Esophagus (tissue), 2 donors: ENCODE measurements around the gene C20orf96. TPM values are rescaled to one million over a fixed set of nuclear protein-coding genes. Genes with fewer than 3 reads are reported as not detected.

ENCODE experiments used
- H3K27ac ChIP-seq, 2 donors: one replicate each; pipeline ENCODE4 v1.5.1; 2013; ENCODE audit warnings: low read depth in 2 of 2, mild to moderate bottlenecking in 2 of 2, inconsistent platforms in 1 of 2, low read length in 1 of 2, moderate library complexity in 1 of 2
- H3K27me3 ChIP-seq, 2 donors: one replicate each; pipeline ENCODE4 v1.6.1; 2013; ENCODE audit warnings: low read length in 2 of 2, control low read depth in 1 of 2, mild to moderate bottlenecking in 1 of 2; ENCODE audit not compliant: insufficient read depth in 2 of 2, control insufficient read depth in 1 of 2
- H3K36me3 ChIP-seq, 2 donors: one replicate each; pipeline ENCODE4 v1.6.1; 2013; ENCODE audit warnings: low read length in 1 of 2; ENCODE audit not compliant: control insufficient read depth in 2 of 2, insufficient read depth in 2 of 2
- H3K4me1 ChIP-seq, 2 donors: one replicate each; pipeline ENCODE4 v1.6.1; 2013; ENCODE audit warnings: low read length in 1 of 2; ENCODE audit not compliant: control insufficient read depth in 2 of 2, insufficient read depth in 2 of 2
- H3K4me3 ChIP-seq, 2 donors: one replicate each; pipeline ENCODE4 v1.5.1; 2013; ENCODE audit warnings: low read length in 2 of 2, mild to moderate bottlenecking in 2 of 2, low read depth in 1 of 2, moderate library complexity in 1 of 2
- H3K9me3 ChIP-seq, 2 donors: one replicate each; pipeline ENCODE4 v1.6.1; 2013; ENCODE audit warnings: mild to moderate bottlenecking in 2 of 2, low read depth in 1 of 2, low read length in 1 of 2, moderate library complexity in 1 of 2; ENCODE audit not compliant: control insufficient read depth in 2 of 2, insufficient read depth in 1 of 2
- WGBS, 2 donors: extraction: QIAGEN DNeasy Blood & Tissue Kit; methylation state at CpG; one replicate each; pipeline ENCODE4 v1.1.7; 2013; 5-methylcytosine and 5-hydroxymethylcytosine counted together
- polyA plus RNA-seq, 2 donors: library from polyadenylated mRNA; stranded (reverse); fragments of 200-250 nt; gene quantifications; one replicate each; pipeline ENCODE4 v1.2.3, GENCODE V29; 2013
- donor health status: healthy with polysubstance abuse.
- donor health status: Bipolar disorder and iron deficiency.

Gene C20orf96
- polyA plus RNA-seq, 2 donors, result 1.9 TPM

GRCh38 chr20:312866-313265, 22.3 kb upstream of the C20orf96 start:
- Histone ChIP-seq H3K4me3 (no peak overlapping the region), H3K27me3 (no peaks in the 10 kb centered on the region), H3K9me3 (no peaks in the 10 kb centered on the region), H3K27ac (no peak overlapping the region), H3K4me1 (no peaks in the 10 kb centered on the region), H3K36me3 (no peaks in the 10 kb centered on the region)
- WGBS, 2 donors, result 65 to 73% methylated on average over 1 of the region's 1 CpG

GRCh38 chr20:312067-312466, 21.5 kb upstream of the C20orf96 start:
- Histone ChIP-seq H3K36me3 (no peaks in the 10 kb centered on the region), H3K4me1 (no peaks in the 10 kb centered on the region), H3K27me3 (no peaks in the 10 kb centered on the region), H3K9me3 (no peaks in the 10 kb centered on the region), H3K4me3 (no peak overlapping the region), H3K27ac (no peak overlapping the region)
- 58 to 76% methylated on average over 8 of the region's 8 CpGs for WGBS, 2 donors

GRCh38 chr20:311609-312008, 21.1 kb upstream of the C20orf96 start:
- H3K4me1 ChIP-seq, result no peaks in the 10 kb centered on the region
- H3K9me3 ChIP-seq, result no peaks in the 10 kb centered on the region
- no peak overlapping the region for H3K4me3 ChIP-seq
- 85 to 88% methylated on average over 7 of the region's 7 CpGs for WGBS, 2 donors
- no peak overlapping the region for H3K27ac ChIP-seq
- no peaks in the 10 kb centered on the region for H3K36me3 ChIP-seq
- H3K27me3 ChIP-seq, result no peaks in the 10 kb centered on the region

- no peak overlapping the region for H3K4me3 ChIP-seq
- H3K4me1 ChIP-seq, result no peaks in the 10 kb centered on the region
- WGBS, 2 donors, result 12 to 29% methylated on average over 7 of the region's 7 CpGs
- H3K27ac ChIP-seq, result no peak overlapping the region
- no peaks in the 10 kb centered on the region for H3K9me3 ChIP-seq
- H3K36me3 ChIP-seq, result no peaks in the 10 kb centered on the region
- no peaks in the 10 kb centered on the region for H3K27me3 ChIP-seq
These were observed 20.1 kb upstream of the C20orf96 start for GRCh38 chr20:310645-311044.

- no peaks in the 10 kb centered on the region for H3K36me3 ChIP-seq
- 18 to 32% methylated on average over 31 of the region's 31 CpGs for WGBS, 2 donors
- H3K4me1 ChIP-seq, result no peaks in the 10 kb centered on the region
- peak overlapping the region; percentile 19 to 27 for H3K4me3 ChIP-seq
- peak overlapping the region; percentile 38 to 84 for H3K27ac ChIP-seq
- no peaks in the 10 kb centered on the region for H3K9me3 ChIP-seq
- no peaks in the 10 kb centered on the region for H3K27me3 ChIP-seq
These were observed 19.5 kb upstream of the C20orf96 start for GRCh38 chr20:309841-310644.

- no peak overlapping the region for H3K4me3 ChIP-seq
- no peaks in the 10 kb centered on the region for H3K36me3 ChIP-seq
- 21 to 28% methylated on average over 6 of the region's 6 CpGs for WGBS, 2 donors
- H3K4me1 ChIP-seq, result no peaks in the 10 kb centered on the region
- H3K27me3 ChIP-seq, result no peaks in the 10 kb centered on the region
- peak overlapping the region; percentile 38 to 84 for H3K27ac ChIP-seq
- H3K9me3 ChIP-seq, result no peaks in the 10 kb centered on the region
These were observed 18.8 kb upstream of the C20orf96 start for GRCh38 chr20:309306-309840.

GRCh38 chr20:308427-309038, 18.0 kb upstream of the C20orf96 start:
- Histone ChIP-seq H3K27me3 (peaks cover 0 to 2% of the 10 kb centered on the region in 2 donors), H3K4me3 (no peak overlapping the region), H3K27ac (peak overlapping the region in 1 of 2 donors; percentile 17), H3K4me1 (no peaks in the 10 kb centered on the region), H3K36me3 (no peaks in the 10 kb centered on the region), H3K9me3 (no peaks in the 10 kb centered on the region)
- 41 to 56% methylated on average over 7 of the region's 7 CpGs for WGBS, 2 donors

- H3K4me1 ChIP-seq, result peaks cover 2 to 3% of the 10 kb centered on the region in 2 donors
- peaks cover 0 to 2% of the 10 kb centered on the region in 2 donors for H3K36me3 ChIP-seq
- peaks cover 0 to 2% of the 10 kb centered on the region in 2 donors for H3K27me3 ChIP-seq
- H3K27ac ChIP-seq, result no peak overlapping the region
- WGBS, 2 donors, result 69 to 78% methylated on average over 11 of the region's 11 CpGs
- no peaks in the 10 kb centered on the region for H3K9me3 ChIP-seq
- H3K4me3 ChIP-seq, result no peak overlapping the region
These were observed 15.2 kb upstream of the C20orf96 start for GRCh38 chr20:305745-306144.

- Histone ChIP-seq H3K4me1 (peaks cover 2 to 3% of the 10 kb centered on the region in 2 donors), H3K27ac (no peak overlapping the region), H3K27me3 (peaks cover 0 to 2% of the 10 kb centered on the region in 2 donors), H3K4me3 (no peak overlapping the region), H3K36me3 (peaks cover 0 to 2% of the 10 kb centered on the region in 2 donors), H3K9me3 (no peaks in the 10 kb centered on the region)
- WGBS, 2 donors, result 54 to 66% methylated on average over 13 of the region's 13 CpGs
These were observed 11.6 kb upstream of the C20orf96 start for GRCh38 chr20:301886-302848.
